ENCODE measurements around the gene ANO2.

- TF ChIP-seq CTCF (IDR thresholded peaks at IDR 0.05; ENCODE audit: low read depth, low read length) = no peak
- no peak for TF ChIP-seq POLR2A (IDR thresholded peaks at IDR 0.05; ENCODE audit: extremely low read depth, insufficient read length)
Measured at GRCh38 chr12:5678176-5678575, 266.9 kb downstream of the ANO2 start.

Measured in NB4 (cell line).